ENCODE data around the gene CXCL12.

DNA sequence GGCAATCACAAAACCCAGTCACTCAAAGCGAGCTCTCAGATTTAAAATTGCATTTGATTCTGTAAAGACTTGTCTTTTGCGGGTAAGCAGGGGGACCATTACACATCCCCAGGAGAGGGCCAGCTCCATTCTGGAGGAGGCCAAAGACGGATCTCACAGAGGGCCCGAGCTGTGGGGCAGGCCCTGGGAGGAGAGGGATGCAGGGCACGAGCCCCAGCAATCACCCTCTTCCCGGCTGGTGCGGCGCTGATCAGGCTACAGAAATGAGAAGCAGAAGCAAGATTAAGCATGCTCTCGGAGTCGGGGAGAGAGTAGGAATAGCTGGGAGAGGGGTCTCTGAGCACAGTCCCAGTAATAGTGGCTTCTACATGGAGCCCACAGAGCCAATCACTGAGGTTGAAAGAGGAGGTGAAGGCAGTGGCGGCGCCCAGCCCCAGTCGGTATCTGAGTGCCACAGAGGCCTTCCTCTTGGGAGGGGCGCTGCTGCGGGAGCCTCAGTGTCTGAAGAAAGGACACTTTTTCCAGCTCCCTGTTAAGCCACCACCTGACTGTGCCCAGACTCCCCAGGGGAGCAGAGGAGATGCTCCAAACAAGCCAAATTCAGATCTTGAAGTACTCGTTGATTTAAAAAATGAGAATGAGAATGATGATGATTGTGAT lies 7.1 kb downstream of the CXCL12 start:
- TF ChIP-seq, protein P1, sequence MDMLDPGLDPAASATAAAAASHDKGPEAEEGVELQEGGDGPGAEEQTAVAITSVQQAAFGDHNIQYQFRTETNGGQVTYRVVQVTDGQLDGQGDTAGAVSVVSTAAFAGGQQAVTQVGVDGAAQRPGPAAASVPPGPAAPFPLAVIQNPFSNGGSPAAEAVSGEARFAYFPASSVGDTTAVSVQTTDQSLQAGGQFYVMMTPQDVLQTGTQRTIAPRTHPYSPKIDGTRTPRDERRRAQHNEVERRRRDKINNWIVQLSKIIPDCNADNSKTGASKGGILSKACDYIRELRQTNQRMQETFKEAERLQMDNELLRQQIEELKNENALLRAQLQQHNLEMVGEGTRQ (IDR thresholded peaks at IDR 0.05; ENCODE audit: low read depth, low read length), result no peak
- TF ChIP-seq, protein P1 (CRISPR knock-in tag; IDR thresholded peaks at IDR 0.05; ENCODE audit: borderline replicate concordance), result no peak
- no peak for TF ChIP-seq MTA3 (CRISPR knock-in tag; IDR thresholded peaks at IDR 0.05)
- no peak for TF ChIP-seq MAFK (conservative IDR thresholded peaks at IDR 0.05 in 1 of 2, IDR thresholded peaks at IDR 0.05 in 1 of 2; ENCODE audit: low read length in 2 of 2)
- TF ChIP-seq NFKBIZ (CRISPR knock-in tag; IDR thresholded peaks at IDR 0.05), result no peak
- TF ChIP-seq PHB2 (IDR thresholded peaks at IDR 0.05; ENCODE audit: partially characterized antibody), result no peak
- no peak for TF ChIP-seq NFE2L2 (IDR thresholded peaks at IDR 0.05; ENCODE audit: low read length)
- TF ChIP-seq, protein P2, sequence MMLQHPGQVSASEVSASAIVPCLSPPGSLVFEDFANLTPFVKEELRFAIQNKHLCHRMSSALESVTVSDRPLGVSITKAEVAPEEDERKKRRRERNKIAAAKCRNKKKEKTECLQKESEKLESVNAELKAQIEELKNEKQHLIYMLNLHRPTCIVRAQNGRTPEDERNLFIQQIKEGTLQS (CRISPR knock-in tag; IDR thresholded peaks at IDR 0.05), result no peak
- no peak for TF ChIP-seq ZNF780A (CRISPR knock-in tag; IDR thresholded peaks at IDR 0.05)
- no peak for TF ChIP-seq ZKSCAN1 (IDR thresholded peaks at IDR 0.05; ENCODE audit: low read length)
- TF ChIP-seq JUND (CRISPR knock-in tag; IDR thresholded peaks at IDR 0.05), result no peak
- no peak for TF ChIP-seq HDAC1 (CRISPR knock-in tag; IDR thresholded peaks at IDR 0.05)
- TF ChIP-seq, protein P3, sequence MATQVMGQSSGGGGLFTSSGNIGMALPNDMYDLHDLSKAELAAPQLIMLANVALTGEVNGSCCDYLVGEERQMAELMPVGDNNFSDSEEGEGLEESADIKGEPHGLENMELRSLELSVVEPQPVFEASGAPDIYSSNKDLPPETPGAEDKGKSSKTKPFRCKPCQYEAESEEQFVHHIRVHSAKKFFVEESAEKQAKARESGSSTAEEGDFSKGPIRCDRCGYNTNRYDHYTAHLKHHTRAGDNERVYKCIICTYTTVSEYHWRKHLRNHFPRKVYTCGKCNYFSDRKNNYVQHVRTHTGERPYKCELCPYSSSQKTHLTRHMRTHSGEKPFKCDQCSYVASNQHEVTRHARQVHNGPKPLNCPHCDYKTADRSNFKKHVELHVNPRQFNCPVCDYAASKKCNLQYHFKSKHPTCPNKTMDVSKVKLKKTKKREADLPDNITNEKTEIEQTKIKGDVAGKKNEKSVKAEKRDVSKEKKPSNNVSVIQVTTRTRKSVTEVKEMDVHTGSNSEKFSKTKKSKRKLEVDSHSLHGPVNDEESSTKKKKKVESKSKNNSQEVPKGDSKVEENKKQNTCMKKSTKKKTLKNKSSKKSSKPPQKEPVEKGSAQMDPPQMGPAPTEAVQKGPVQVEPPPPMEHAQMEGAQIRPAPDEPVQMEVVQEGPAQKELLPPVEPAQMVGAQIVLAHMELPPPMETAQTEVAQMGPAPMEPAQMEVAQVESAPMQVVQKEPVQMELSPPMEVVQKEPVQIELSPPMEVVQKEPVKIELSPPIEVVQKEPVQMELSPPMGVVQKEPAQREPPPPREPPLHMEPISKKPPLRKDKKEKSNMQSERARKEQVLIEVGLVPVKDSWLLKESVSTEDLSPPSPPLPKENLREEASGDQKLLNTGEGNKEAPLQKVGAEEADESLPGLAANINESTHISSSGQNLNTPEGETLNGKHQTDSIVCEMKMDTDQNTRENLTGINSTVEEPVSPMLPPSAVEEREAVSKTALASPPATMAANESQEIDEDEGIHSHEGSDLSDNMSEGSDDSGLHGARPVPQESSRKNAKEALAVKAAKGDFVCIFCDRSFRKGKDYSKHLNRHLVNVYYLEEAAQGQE (IDR thresholded peaks at IDR 0.05; ENCODE audit: borderline replicate concordance in 1 of 2, low read depth in 1 of 2, low read length in 2 of 2), result no peak

Data from HepG2 (cell line).